WERI-Rb-1 (cell line): ENCODE data around the gene VDR.

ENCODE experiments used
- DNase-seq: peaks from one replicate; pipeline ENCODE4 v3.0.0-alpha.2; 2020
- H3K27ac ChIP-seq: fragments of 250-450 bp; sonication (Bioruptor Pico); 2 replicates; pipeline ENCODE4 v1.5.1; 2020; ENCODE audit warnings: mild to moderate bottlenecking, moderate library complexity
- H3K27me3 ChIP-seq: fragments of 250-450 bp; sonication (Bioruptor Pico); 2 replicates; pipeline ENCODE4 v1.5.1; 2021; ENCODE audit warnings: mild to moderate bottlenecking, low read depth, moderate library complexity; ENCODE audit not compliant: insufficient read depth, severe bottlenecking
- H3K36me3 ChIP-seq: fragments of 250-450 bp; sonication (Bioruptor Pico); 2 replicates; pipeline ENCODE4 v1.5.1; 2020; ENCODE audit warnings: mild to moderate bottlenecking, moderate library complexity
- H3K4me3 ChIP-seq: 2 replicates; pipeline ENCODE4 v1.5.1; 2011; ENCODE audit warnings: low read depth, mild to moderate bottlenecking, control low read depth, low read length
- H3K9me3 ChIP-seq: fragments of 250-450 bp; sonication (Bioruptor Pico); 2 replicates; pipeline ENCODE4 v1.5.1; 2021; ENCODE audit warnings: mild to moderate bottlenecking, moderate library complexity; ENCODE audit not compliant: severe bottlenecking
- CTCF ChIP-seq: IDR thresholded peaks from 2 replicates; pipeline ENCODE4 v1.5.1; 2011; ENCODE audit warnings: low read depth, mild to moderate bottlenecking, control low read depth, inconsistent platforms, low read length

VDR gene

GRCh38 chr12:47802312-47802711 is 102.5 kb downstream of the VDR start:
- no peak for DNase-seq
- H3K9me3 ChIP-seq, result no peaks in the 10 kb centered on the region
- H3K27me3 ChIP-seq, result no peaks in the 10 kb centered on the region
- H3K27ac ChIP-seq, result no peak overlapping the region
- no peak overlapping the region for H3K4me3 ChIP-seq
- H3K36me3 ChIP-seq, result no peaks in the 10 kb centered on the region; the same call in 1 of the 2 replicates
- TF ChIP-seq CTCF, result peak; percentile 57

GRCh38 chr12:47801904-47802246 is 102.9 kb downstream of the VDR start:
- no peaks in the 10 kb centered on the region for H3K9me3 ChIP-seq
- no peaks in the 10 kb centered on the region for H3K27me3 ChIP-seq
- H3K4me3 ChIP-seq, result no peak overlapping the region
- no peak for TF ChIP-seq CTCF
- no peak overlapping the region for H3K27ac ChIP-seq
- no peak for DNase-seq
- no peaks in the 10 kb centered on the region; the same call in 1 of the 2 replicates for H3K36me3 ChIP-seq

DNA sequence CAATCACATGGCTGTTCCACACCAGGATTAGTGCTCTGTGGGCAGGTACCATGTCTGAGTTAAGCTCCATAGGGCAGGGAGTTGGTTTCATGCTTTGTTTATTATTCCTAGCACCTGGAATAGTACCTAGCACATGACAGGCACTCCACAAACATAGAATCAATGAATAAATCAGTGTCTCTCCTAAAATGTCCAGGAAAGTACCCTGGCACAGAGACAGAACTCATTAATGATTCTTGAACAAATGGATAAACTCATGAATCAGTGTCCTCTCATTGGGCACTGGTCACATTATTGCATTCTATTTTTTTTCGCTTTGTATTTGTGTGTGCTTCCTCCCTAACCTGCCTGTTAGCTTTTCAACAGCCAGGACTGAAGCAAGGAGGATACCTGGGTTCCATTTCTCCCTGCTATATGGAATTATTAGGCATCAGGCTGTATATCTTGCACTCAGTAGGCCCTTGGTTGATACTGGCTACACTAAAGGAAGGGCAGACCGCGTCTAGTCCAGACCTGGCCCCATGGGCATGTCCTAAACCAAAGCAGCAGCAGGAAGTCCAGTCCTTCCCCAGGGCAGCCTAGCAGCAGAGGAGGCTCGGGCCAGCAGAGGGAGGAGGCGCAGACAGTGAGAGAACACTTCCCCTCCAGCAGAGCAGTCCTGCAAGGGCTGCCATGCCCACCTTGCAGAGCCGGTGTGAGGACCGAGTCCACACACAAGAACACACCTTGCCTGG is 103.5 kb downstream of the VDR start:
- DNase-seq, result no peak

GRCh38 chr12:47800582-47800981 is 104.2 kb downstream of the VDR start:
- Histone ChIP-seq H3K27me3 (no peaks in the 10 kb centered on the region), H3K27ac (no peak overlapping the region), H3K4me3 (no peak overlapping the region), H3K9me3 (no peaks in the 10 kb centered on the region), H3K36me3 (no peaks in the 10 kb centered on the region; the same call in 1 of the 2 replicates)
- no peak for TF ChIP-seq CTCF
- no peak for DNase-seq

More for the DNA sequence above, 103.5 kb downstream of the VDR start:
- Histone ChIP-seq H3K36me3 (no peaks in the 10 kb centered on the region; the same call in 1 of the 2 replicates), H3K9me3 (no peaks in the 10 kb centered on the region), H3K27me3 (no peaks in the 10 kb centered on the region), H3K4me3 (no peak overlapping the region), H3K27ac (no peak overlapping the region)
- TF ChIP-seq CTCF, result no peak

GRCh38 chr12:47799357-47799955 is 105.3 kb downstream of the VDR start:
- H3K9me3 ChIP-seq, result no peaks in the 10 kb centered on the region
- no peak overlapping the region for H3K27ac ChIP-seq
- no peaks in the 10 kb centered on the region for H3K27me3 ChIP-seq
- TF ChIP-seq CTCF, result no peak
- no peaks in the 10 kb centered on the region; the same call in 1 of the 2 replicates for H3K36me3 ChIP-seq
- no peak overlapping the region for H3K4me3 ChIP-seq
- no peak for DNase-seq
